DND-41 (cell line): ENCODE results near the gene RNF144B.

Experiments used
- CTCF ChIP-seq: IDR thresholded peaks from 2 replicates; pipeline ENCODE4 v1.5.1; 2012; ENCODE audit warnings: borderline replicate concordance, low read length, moderate library complexity, mild to moderate bottlenecking; ENCODE audit not compliant: poor library complexity, severe bottlenecking; ENCODE audit errors: extremely low read depth
- EZH2 ChIP-seq: IDR thresholded peaks from 3 replicates; pipeline ENCODE4 v1.6.1; 2012; ENCODE audit warnings: borderline replicate concordance, low read depth, mild to moderate bottlenecking, moderate library complexity, low read length, inconsistent platforms; ENCODE audit not compliant: severe bottlenecking

GRCh38 chr6:18500921-18501662 is 113.9 kb downstream of the RNF144B start:
- TF ChIP-seq EZH2: no peak
- no peak for TF ChIP-seq CTCF
